SK-N-SH (cell line): ENCODE data around the gene FERMT1. TPM values are rescaled to one million over a fixed set of nuclear protein-coding genes. Genes with fewer than 3 reads are reported as not detected.

ENCODE experiments used
- CTCF ChIA-PET: fragments of 300-600, 350-600 bp; formaldehyde crosslinking; extraction: SDS; loops from one replicate; lab custom pipeline; 2021; lab: Yijun Ruan, JAX
- POLR2A ChIA-PET: fragments of 350-600 bp; sonication (Branson Sonifier 250); formaldehyde crosslinking; extraction: SDS; loops from one replicate; lab custom pipeline; 2020; ENCODE audit warnings: antibody characterized with exemption, inconsistent platforms; lab: Yijun Ruan, JAX
- DNase-seq: peaks from one replicate; pipeline ENCODE4 v3.0.0; 2012
- H2AFZ ChIP-seq: fragments of 200-600 bp; sonication (generic); 2 replicates; pipeline ENCODE4 v1.8.1; 2016; ENCODE audit warnings: antibody characterized with exemption, mild to moderate bottlenecking, low read depth
- H3F3A ChIP-seq: fragments of 200-600 bp; sonication (generic); replicated peaks from 2 replicates; pipeline ENCODE3; 2016; ENCODE audit warnings: antibody characterized with exemption, mild to moderate bottlenecking; ENCODE audit not compliant: insufficient read depth
- H3K27ac ChIP-seq, 2 experiments: fragments of 200-500 bp in 1 of 2; fragments of 200-600 bp in 1 of 2; sonication (Bioruptor generic) in 1 of 2; sonication (generic), shearing (Covaris generic) in 1 of 2; 2 replicates each; pipeline versions ENCODE4 v1.5.1 to v1.6.1; 2014 to 2016; ENCODE audit warnings: low read depth in 2 of 2, inconsistent platforms in 1 of 2, low read length in 1 of 2, mild to moderate bottlenecking in 1 of 2, mixed read lengths in 1 of 2
- H3K27me3 ChIP-seq: fragments of 200-600 bp; sonication (generic), shearing (Covaris generic); 2 replicates; pipeline ENCODE4 v1.6.1; 2016; ENCODE audit warnings: mixed run types; ENCODE audit not compliant: insufficient read depth
- H3K36me3 ChIP-seq, 2 experiments: fragments of 200-500 bp in 1 of 2; fragments of 200-600 bp in 1 of 2; sonication (Bioruptor generic) in 1 of 2; sonication (generic) in 1 of 2; replicated peaks in 1 of 2; 2 replicates each; pipeline versions ENCODE3 to v1.5.1; 2014 to 2016; ENCODE audit warnings: low read length in 1 of 2, mild to moderate bottlenecking in 1 of 2; ENCODE audit not compliant: insufficient read depth in 2 of 2, control insufficient read depth in 1 of 2
- H3K4me1 ChIP-seq, 2 experiments: fragments of 200-500 bp in 1 of 2; fragments of 200-600 bp in 1 of 2; sonication (Bioruptor generic) in 1 of 2; sonication (generic), shearing (Covaris generic) in 1 of 2; 2 replicates each; pipeline versions ENCODE4 v1.5.1 to v1.6.1; 2014 to 2016; ENCODE audit warnings: low read depth in 1 of 2, low read length in 1 of 2, mixed run types in 1 of 2; ENCODE audit not compliant: insufficient read depth in 2 of 2, control insufficient read depth in 1 of 2
- H3K4me2 ChIP-seq: fragments of 200-600 bp; sonication (generic), shearing (Covaris generic); 2 replicates; pipeline ENCODE4 v1.6.1; 2017; ENCODE audit warnings: mixed run types
- H3K4me3 ChIP-seq, 2 experiments: fragments of 200-500 bp in 1 of 2; fragments of 200-600 bp in 1 of 2; sonication (Bioruptor generic) in 1 of 2; sonication (generic), shearing (Covaris generic) in 1 of 2; 2 replicates each; pipeline versions ENCODE4 v1.5.1 to v1.8.1; 2014 to 2016; ENCODE audit warnings: low read depth in 2 of 2, inconsistent platforms in 1 of 2, low read length in 1 of 2, mild to moderate bottlenecking in 1 of 2, mixed read lengths in 1 of 2, moderate library complexity in 1 of 2
- H3K79me2 ChIP-seq: fragments of 200-600 bp; sonication (generic); 2 replicates; pipeline ENCODE4 v1.8.1; 2017; ENCODE audit warnings: mild to moderate bottlenecking; ENCODE audit not compliant: insufficient read depth
- H3K9ac ChIP-seq: fragments of 200-600 bp; sonication (generic); 2 replicates; pipeline ENCODE4 v1.6.1; 2017; ENCODE audit warnings: mixed run types
- H3K9me2 ChIP-seq: fragments of 200-600 bp; sonication (generic); 2 replicates; pipeline ENCODE4 v1.6.1; 2017; ENCODE audit warnings: mixed run types
- H3K9me3 ChIP-seq: fragments of 200-600 bp; sonication (generic); 2 replicates; pipeline ENCODE4 v1.6.1; 2017; ENCODE audit warnings: mixed run types, mild to moderate bottlenecking, moderate library complexity
- H4K20me1 ChIP-seq: fragments of 200-600 bp; sonication (generic); 2 replicates; pipeline ENCODE4 v1.6.1; 2017; ENCODE audit warnings: mild to moderate bottlenecking, mixed run types; ENCODE audit not compliant: insufficient read depth
- CHD2 ChIP-seq: fragments of 150-350 bp; IDR thresholded peaks from 2 replicates; pipeline ENCODE4 v1.6.1; 2018; ENCODE audit warnings: low read length; ENCODE audit not compliant: partially characterized antibody
- ELF1 ChIP-seq: IDR thresholded peaks from 2 replicates; pipeline ENCODE4 v1.4.0; 2012
- EP300 ChIP-seq, 2 experiments: IDR thresholded peaks; 2 replicates each; pipeline versions ENCODE4 v1.4.0 to v1.6.1; 2012; ENCODE audit warnings: borderline replicate concordance in 1 of 2, low read depth in 1 of 2, low read length in 1 of 2
- EZH2phosphoT487 ChIP-seq: fragments of 200-600 bp; sonication (generic); IDR thresholded peaks from 2 replicates; pipeline ENCODE4 v1.6.1; 2017; ENCODE audit warnings: low read depth, mixed run types, mild to moderate bottlenecking, antibody characterized with exemption, moderate library complexity, borderline replicate concordance
- FOSL2 ChIP-seq: IDR thresholded peaks from 2 replicates; pipeline ENCODE4 v1.4.0; 2012; ENCODE audit warnings: low read depth, mild to moderate bottlenecking, moderate library complexity, borderline replicate concordance
- FOXJ3 ChIP-seq: sonication (generic); formaldehyde crosslinking; IDR thresholded peaks from 2 replicates; pipeline ENCODE4 v1.5.1; 2020; ENCODE audit warnings: mild to moderate bottlenecking, missing genetic modification reagents
- FOXM1 ChIP-seq: IDR thresholded peaks from 2 replicates; pipeline ENCODE4 v1.4.0; 2012; ENCODE audit warnings: low read depth, mild to moderate bottlenecking
- GABPA ChIP-seq: IDR thresholded peaks from 2 replicates; pipeline ENCODE4 v1.4.0; 2012; ENCODE audit warnings: low read depth, mild to moderate bottlenecking
- GATA2 ChIP-seq: sonication (generic); formaldehyde crosslinking; IDR thresholded peaks from 2 replicates; pipeline ENCODE4 v1.5.0; 2020; ENCODE audit warnings: mild to moderate bottlenecking, missing genetic modification reagents
- IRF3 ChIP-seq: fragments of 150-350 bp; IDR thresholded peaks from 2 replicates; pipeline ENCODE4 v1.6.1; 2016; ENCODE audit warnings: mild to moderate bottlenecking, low read depth, low read length
- MAX ChIP-seq: IDR thresholded peaks from 2 replicates; pipeline ENCODE4 v1.4.0; 2012; ENCODE audit warnings: low read depth
- MEF2A ChIP-seq: IDR thresholded peaks from 2 replicates; pipeline ENCODE4 v1.4.0; 2012; ENCODE audit warnings: low read depth, borderline replicate concordance
- RAD21 ChIP-seq: IDR thresholded peaks from 2 replicates; pipeline ENCODE4 v1.6.1; 2012; ENCODE audit warnings: mild to moderate bottlenecking, low read length
- RCOR1 ChIP-seq: fragments of 150-350 bp; IDR thresholded peaks from 2 replicates; pipeline ENCODE4 v1.6.1; 2017; ENCODE audit warnings: antibody characterized with exemption, low read length
- RFX5 ChIP-seq: IDR thresholded peaks from 2 replicates; pipeline ENCODE4 v1.6.1; 2012; ENCODE audit warnings: mild to moderate bottlenecking, improper control_type of control experiment, low read length
- RXRA ChIP-seq: IDR thresholded peaks from 2 replicates; pipeline ENCODE4 v1.4.0; 2012; ENCODE audit warnings: low read depth, mild to moderate bottlenecking, borderline replicate concordance
- SMC3 ChIP-seq: IDR thresholded peaks from 2 replicates; pipeline ENCODE4 v1.6.1; 2012; ENCODE audit warnings: low read depth, low read length, improper control_type of control experiment
- USF1 ChIP-seq: IDR thresholded peaks from 2 replicates; pipeline ENCODE4 v1.4.0; 2012; ENCODE audit warnings: low read depth, borderline replicate concordance
- YY1 ChIP-seq: IDR thresholded peaks from 2 replicates; pipeline ENCODE4 v1.4.0; 2012; ENCODE audit warnings: low read depth, mild to moderate bottlenecking
- WGBS: methylation state at CpG from one replicate; pipeline ENCODE4 v1.1.6; 2017; ENCODE audit warnings: low lambda C conversion rate; 5-methylcytosine and 5-hydroxymethylcytosine counted together
- polyA plus RNA-seq, 3 experiments: library from polyadenylated mRNA; depleted of rRNA; stranded (reverse); fragments of >200 nt; gene quantifications; 2 replicates each; pipeline ENCODE4 v1.2.3, GENCODE V29; 2012
- TF ChIP-seq, protein P1 (sequence below): IDR thresholded peaks from 2 replicates; pipeline ENCODE4 v1.4.0; 2012; ENCODE audit warnings: low read depth, borderline replicate concordance
- TF ChIP-seq, protein P2 (sequence below): fragments of 150-350 bp; IDR thresholded peaks from 2 replicates; pipeline ENCODE4 v1.6.1; 2017; ENCODE audit warnings: antibody characterized with exemption, low read length, low read depth, borderline replicate concordance

Gene FERMT1
- polyA plus RNA-seq, 1 of the 3 experiments (the other 2 are of a cell fraction), result 0.81 TPM

GRCh38 chr20:6067763-6068318, 55.0 kb downstream of the FERMT1 start:
- no peaks in the 10 kb centered on the region for H4K20me1 ChIP-seq
- H3K4me3 ChIP-seq, result no peak overlapping the region
- no peak overlapping the region for H3K4me2 ChIP-seq
- no peak overlapping the region for H3K27ac ChIP-seq
- no peaks in the 10 kb centered on the region for H3F3A ChIP-seq
- CTCF ChIA-PET, result interaction anchor here (1.2 to 2.6 kb wide), 3 partner anchors 9 to 43 kb away, joined by 3 to 9 read pairs (median 5); no protein-coding TSS in a partner anchor
- TF ChIP-seq GATA2 (CRISPR knock-in tag), result no peak
- no peak for TF ChIP-seq FOXM1
- no peak for TF ChIP-seq MEF2A
- TF ChIP-seq RFX5, result no peak
- no peak for TF ChIP-seq IRF3
- no peak for TF ChIP-seq FOXJ3 (CRISPR knock-in tag)
- no peak for TF ChIP-seq MAX
- TF ChIP-seq, protein P1, sequence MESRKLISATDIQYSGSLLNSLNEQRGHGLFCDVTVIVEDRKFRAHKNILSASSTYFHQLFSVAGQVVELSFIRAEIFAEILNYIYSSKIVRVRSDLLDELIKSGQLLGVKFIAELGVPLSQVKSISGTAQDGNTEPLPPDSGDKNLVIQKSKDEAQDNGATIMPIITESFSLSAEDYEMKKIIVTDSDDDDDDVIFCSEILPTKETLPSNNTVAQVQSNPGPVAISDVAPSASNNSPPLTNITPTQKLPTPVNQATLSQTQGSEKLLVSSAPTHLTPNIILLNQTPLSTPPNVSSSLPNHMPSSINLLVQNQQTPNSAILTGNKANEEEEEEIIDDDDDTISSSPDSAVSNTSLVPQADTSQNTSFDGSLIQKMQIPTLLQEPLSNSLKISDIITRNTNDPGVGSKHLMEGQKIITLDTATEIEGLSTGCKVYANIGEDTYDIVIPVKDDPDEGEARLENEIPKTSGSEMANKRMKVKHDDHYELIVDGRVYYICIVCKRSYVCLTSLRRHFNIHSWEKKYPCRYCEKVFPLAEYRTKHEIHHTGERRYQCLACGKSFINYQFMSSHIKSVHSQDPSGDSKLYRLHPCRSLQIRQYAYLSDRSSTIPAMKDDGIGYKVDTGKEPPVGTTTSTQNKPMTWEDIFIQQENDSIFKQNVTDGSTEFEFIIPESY, result no peak
- TF ChIP-seq FOSL2, result no peak
- 37% methylated on average over 4 of the region's 4 CpGs for WGBS
- no peaks in the 10 kb centered on the region; the same call in 1 of the 2 replicates for H3K27me3 ChIP-seq
- no peak for DNase-seq
- POLR2A ChIA-PET, result no interaction called here
- H2AFZ ChIP-seq, result no peak overlapping the region
- no peaks in the 10 kb centered on the region for H3K36me3 ChIP-seq
- no peaks in the 10 kb centered on the region for H3K9me2 ChIP-seq
- H3K79me2 ChIP-seq, result no peaks in the 10 kb centered on the region
- no peak overlapping the region for H3K9ac ChIP-seq
- no peaks in the 10 kb centered on the region for H3K9me3 ChIP-seq
- H3K4me1 ChIP-seq, result no peaks in the 10 kb centered on the region

GRCh38 chr20:6066582-6066981, 56.2 kb downstream of the FERMT1 start:
- no peaks in the 10 kb centered on the region; the same call in 1 of the 2 replicates for H3K27me3 ChIP-seq
- no peak overlapping the region for H3K9ac ChIP-seq
- H3K36me3 ChIP-seq, result no peaks in the 10 kb centered on the region
- POLR2A ChIA-PET, result no interaction called here
- no peaks in the 10 kb centered on the region for H3K9me2 ChIP-seq
- no peak overlapping the region for H3K4me3 ChIP-seq
- no peak for DNase-seq
- H3K4me2 ChIP-seq, result no peak overlapping the region
- no peaks in the 10 kb centered on the region for H3K79me2 ChIP-seq
- WGBS, result 62% methylated on average over 3 of the region's 3 CpGs
- H4K20me1 ChIP-seq, result no peaks in the 10 kb centered on the region
- CTCF ChIA-PET, result interaction anchor here (1.2 to 1.3 kb wide), 2 partner anchors 10 to 538 kb away, joined by 3 to 5 read pairs; no protein-coding TSS in a partner anchor
- no peaks in the 10 kb centered on the region for H3K4me1 ChIP-seq
- H2AFZ ChIP-seq, result no peak overlapping the region
- no peaks in the 10 kb centered on the region for H3F3A ChIP-seq
- no peaks in the 10 kb centered on the region for H3K9me3 ChIP-seq
- H3K27ac ChIP-seq, result no peak overlapping the region
- TF ChIP-seq FOXJ3 (CRISPR knock-in tag) (no peak), USF1 (no peak), MEF2A (no peak), RAD21 (no peak), EZH2phosphoT487 (no peak), FOXM1 (no peak), SMC3 (no peak), GABPA (no peak), EP300 (IDR thresholded peaks at IDR 0.05; ENCODE audit: borderline replicate concordance in 1 of 2, low read depth in 1 of 2, low read length in 1 of 2) (no peak), YY1 (no peak), RCOR1 (no peak), CHD2 (no peak), ELF1 (no peak), RXRA (no peak)
- TF ChIP-seq, protein P2, sequence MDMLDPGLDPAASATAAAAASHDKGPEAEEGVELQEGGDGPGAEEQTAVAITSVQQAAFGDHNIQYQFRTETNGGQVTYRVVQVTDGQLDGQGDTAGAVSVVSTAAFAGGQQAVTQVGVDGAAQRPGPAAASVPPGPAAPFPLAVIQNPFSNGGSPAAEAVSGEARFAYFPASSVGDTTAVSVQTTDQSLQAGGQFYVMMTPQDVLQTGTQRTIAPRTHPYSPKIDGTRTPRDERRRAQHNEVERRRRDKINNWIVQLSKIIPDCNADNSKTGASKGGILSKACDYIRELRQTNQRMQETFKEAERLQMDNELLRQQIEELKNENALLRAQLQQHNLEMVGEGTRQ, result no peak
